Esophagus mucosa (tissue), 1 donor: ENCODE measurements around the gene PRKAG1. TPM values are rescaled to one million over a fixed set of nuclear protein-coding genes. Genes with fewer than 3 reads are reported as not detected.

ENCODE experiments used
- ATAC-seq: fragments of 200-7000 bp; cut with Tn5 transposase; one replicate; pipeline ENCODE4 v1.9.1; 2020
- total RNA-seq: library from RNA; stranded (reverse); gene quantifications from one replicate; pipeline ENCODE4 v1.2.4, GENCODE V29; 2023
- donor health status: DM: yes; HTN: yes; CAD: no.

Gene PRKAG1
- total RNA-seq, 1 donor from 2014 or later = 52.8 TPM

GRCh38 chr12:49010092-49010668 is 8.4 kb downstream of the PRKAG1 start:
- ATAC-seq = no peak

GRCh38 chr12:49008943-49009342 is 9.6 kb downstream of the PRKAG1 start:
- no peak for ATAC-seq

- no peak for ATAC-seq
Measured at GRCh38 chr12:49000346-49000745, 18.2 kb downstream of the PRKAG1 start.

GRCh38 chr12:48999371-49000131 is 19.0 kb downstream of the PRKAG1 start, which contains the start of gene DDN:
Gene DDN (minus strand): TSS chr12:48999375. CDS start chr12:48999287, 88 bp downstream.
- ATAC-seq = peak; percentile 57

GRCh38 chr12:48998497-48999353 is 19.9 kb downstream of the PRKAG1 start:
- peak; percentile 11 for ATAC-seq

GRCh38 chr12:48997719-48998496 is 20.7 kb downstream of the PRKAG1 start:
- ATAC-seq = no peak

GRCh38 chr12:48996794-48997718 is 21.5 kb downstream of the PRKAG1 start:
- ATAC-seq = peak; percentile 27

- ATAC-seq = peak; percentile 73
Measured at GRCh38 chr12:48995086-48995879, 23.3 kb downstream of the PRKAG1 start.

- no peak for ATAC-seq
Measured at GRCh38 chr12:48994224-48995085, 24.1 kb downstream of the PRKAG1 start.

- ATAC-seq = no peak
Measured at GRCh38 chr12:48993787-48994186, 24.8 kb downstream of the PRKAG1 start.

- ATAC-seq = no peak
Measured at GRCh38 chr12:48991247-48992050, 27.1 kb downstream of the PRKAG1 start.

- ATAC-seq = no peak
Measured at GRCh38 chr12:48990552-48990951, 28.0 kb downstream of the PRKAG1 start.

- ATAC-seq = peak; percentile 57
Measured at GRCh38 chr12:48988030-48988649, 30.4 kb downstream of the PRKAG1 start.

- ATAC-seq = no peak
Measured at GRCh38 chr12:48986720-48987291, 31.8 kb downstream of the PRKAG1 start.

- ATAC-seq = no peak
Measured at GRCh38 chr12:48985901-48986300, 32.7 kb downstream of the PRKAG1 start.

GRCh38 chr12:48985475-48985897 is 33.1 kb downstream of the PRKAG1 start:
- peak; percentile 22 for ATAC-seq

- ATAC-seq = no peak
Measured at GRCh38 chr12:48982397-48983080, 36.0 kb downstream of the PRKAG1 start.
